C1 segment of cervical spinal cord (tissue), 14 donors: ENCODE data around the gene DYNC1H1.

Experiments used
- DNase-seq, 14 donors: peaks; one replicate each; lab custom pipeline; 2025; lab: John Stamatoyannopoulos, UW

Gene DYNC1H1

DNA sequence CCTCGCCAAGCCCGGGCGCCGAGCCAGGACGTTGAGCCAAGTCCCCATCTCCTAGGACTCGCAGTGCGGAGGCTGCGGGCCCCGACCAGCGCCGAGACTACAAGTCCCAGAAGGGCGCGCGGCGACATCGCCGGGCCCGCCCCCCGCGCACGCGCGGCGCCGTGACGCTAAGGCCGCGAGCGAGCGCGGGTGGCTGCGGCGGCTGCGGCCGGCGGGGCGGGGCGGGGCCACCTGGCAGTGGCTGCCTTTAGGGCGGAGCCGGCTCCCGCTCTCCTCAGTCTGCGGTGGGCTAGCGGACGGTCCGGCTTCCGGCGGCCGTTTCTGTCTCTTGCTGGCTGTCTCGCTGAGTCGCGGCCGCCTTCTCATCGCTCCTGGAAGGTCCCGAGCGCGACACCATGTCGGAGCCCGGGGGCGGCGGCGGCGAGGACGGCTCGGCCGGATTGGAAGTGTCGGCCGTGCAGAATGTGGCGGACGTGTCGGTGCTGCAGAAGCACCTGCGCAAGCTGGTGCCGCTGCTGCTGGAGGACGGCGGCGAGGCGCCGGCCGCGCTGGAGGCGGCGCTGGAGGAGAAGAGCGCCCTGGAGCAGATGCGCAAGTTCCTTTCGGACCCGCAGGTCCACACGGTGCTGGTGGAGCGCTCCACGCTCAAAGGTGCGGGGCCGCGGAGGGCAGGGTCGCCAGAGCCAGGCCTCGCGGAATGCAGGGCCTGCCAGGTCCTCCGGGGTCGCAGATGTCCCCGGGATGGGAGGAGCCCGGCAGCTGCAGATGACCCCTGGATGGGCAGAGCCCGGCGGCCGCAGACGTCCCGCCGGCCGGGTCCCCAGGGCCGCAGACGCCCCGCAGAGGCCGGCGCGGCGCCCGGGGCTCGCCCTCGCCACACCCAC is at the start of gene DYNC1H1:
Gene DYNC1H1, plus strand, starts transcription at position 277 of the 884 bp plus-strand sequence. Its CDS starts 119 bp downstream, at position 396.
- DNase-seq, result peak; percentile 37 to 98 (median 89)

GRCh38 chr14:101915871-101916815 is 48.2 kb upstream of the DYNC1H1 start:
- no peak for DNase-seq

DNA sequence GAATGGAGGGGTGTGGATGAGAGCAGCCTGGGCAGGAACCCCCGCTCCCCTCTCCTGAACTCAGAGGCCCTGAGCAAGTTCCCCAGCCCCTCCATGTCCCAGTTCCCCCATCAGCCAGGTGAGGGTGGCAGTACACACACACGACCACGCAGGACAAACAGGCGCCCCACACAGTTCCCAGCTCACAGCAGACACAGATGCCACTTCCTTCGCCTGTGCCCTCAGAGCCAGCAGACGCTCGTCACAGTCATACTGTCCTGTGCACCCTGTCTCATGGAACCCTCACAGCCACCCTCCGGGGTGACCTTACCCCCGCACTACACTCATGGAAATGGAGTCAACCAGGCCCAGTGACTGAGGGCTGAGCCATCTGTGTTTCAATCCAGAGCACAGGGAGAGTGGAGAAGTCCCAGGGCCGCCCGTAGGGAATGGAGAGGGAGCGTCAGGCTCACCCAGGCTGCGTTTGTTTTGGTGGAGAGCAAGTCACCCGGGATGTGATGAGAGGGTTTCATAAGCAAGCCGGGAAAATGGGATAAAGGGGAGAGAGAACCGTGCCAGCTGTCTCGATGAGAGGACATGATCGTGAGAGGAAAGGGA is 47.5 kb upstream of the DYNC1H1 start:
- no peak for DNase-seq

GRCh38 chr14:101917413-101918017 is 46.9 kb upstream of the DYNC1H1 start:
- DNase-seq, result no peak

- no peak for DNase-seq
These were observed 46.0 kb upstream of the DYNC1H1 start for GRCh38 chr14:101918065-101918989.

- no peak for DNase-seq
These were observed 44.1 kb upstream of the DYNC1H1 start for GRCh38 chr14:101920271-101920670.

DNA sequence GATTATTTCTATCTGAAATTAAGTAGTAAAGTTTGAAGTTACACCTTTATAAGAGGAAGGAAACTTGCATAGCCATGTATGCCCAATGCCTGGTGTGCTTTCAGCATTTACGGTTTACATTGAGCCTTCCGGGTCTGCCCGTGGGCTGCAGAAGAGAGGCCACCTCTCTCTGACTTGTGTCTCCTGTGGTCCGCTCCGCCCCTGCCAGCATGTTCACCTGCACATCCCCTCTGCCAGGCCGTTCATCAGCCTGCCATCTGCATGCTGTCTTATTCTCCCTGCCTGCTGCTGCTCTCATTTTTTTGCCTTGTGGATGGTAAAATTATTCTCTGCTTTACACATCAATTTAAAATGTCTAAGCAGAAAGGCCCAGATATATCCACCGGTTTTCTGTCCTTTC is 41.5 kb upstream of the DYNC1H1 start:
- peak in 1 of 14 donors; percentile 11 for DNase-seq

GRCh38 chr14:101925152-101925551 is 39.2 kb upstream of the DYNC1H1 start:
- no peak for DNase-seq

DNA sequence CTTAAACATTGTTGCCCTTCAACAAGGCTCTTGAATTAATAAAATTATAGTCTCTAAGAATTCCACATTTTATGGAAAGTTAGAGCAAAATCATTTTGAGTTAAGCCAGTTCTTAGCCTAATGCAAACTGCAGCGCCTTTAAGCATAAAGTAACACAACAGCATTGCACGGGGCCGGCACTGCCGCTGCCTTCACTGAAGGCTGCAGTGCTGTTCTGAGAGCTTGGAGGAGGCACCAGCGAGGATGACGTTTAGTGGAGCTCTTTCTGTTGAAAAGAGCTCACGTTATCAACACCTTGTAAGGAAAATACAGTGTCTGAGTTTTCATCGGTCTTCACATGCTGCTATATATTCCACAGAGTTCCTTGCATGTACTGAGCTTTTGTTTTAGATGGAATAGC is 38.3 kb upstream of the DYNC1H1 start:
- no peak for DNase-seq

DNA sequence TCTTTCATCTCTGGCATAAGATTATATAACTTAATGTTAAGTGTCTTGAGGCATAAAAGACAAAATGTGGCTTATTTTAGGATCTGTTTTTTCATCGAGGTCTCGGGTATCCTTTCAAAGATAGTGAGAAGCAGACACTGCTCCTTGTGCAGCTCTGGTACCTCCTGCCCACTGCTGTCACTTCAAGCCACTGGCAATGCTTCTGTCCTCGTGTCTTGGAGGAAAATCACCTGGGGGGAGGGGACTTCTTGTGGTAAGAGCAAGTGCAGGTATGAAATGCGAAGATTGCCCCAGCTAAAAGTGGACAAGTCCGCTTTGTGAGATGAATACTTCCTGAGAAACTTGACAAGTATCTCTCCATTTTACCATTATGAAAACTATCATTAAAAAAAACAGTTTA is 37.8 kb upstream of the DYNC1H1 start:
- DNase-seq, result no peak

- DNase-seq, result peak in 2 of 14 donors; percentile 3 to 28
These were observed 36.5 kb upstream of the DYNC1H1 start for GRCh38 chr14:101927859-101928258.

DNA sequence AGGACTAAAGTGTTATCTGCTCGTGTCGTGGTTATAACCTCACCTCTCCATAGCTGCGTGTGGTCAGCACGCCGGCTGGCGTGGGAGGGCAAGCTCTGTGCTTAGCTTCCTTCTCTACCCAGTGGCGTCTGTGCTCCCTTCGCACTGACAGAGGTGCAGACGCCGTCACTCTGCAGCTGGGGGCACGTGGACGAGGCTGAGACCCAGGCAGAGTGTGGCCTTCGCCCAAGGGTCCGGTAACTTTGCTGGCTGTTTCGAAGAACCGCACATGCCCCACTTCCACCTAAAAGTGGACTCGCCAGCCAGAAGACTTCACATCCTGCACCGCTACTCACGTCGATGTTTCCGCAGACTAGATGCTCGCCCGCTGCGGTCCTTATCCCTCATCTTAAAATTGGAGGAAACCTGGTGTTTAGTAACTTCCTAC is 35.9 kb upstream of the DYNC1H1 start:
- no peak for DNase-seq

- DNase-seq, result no peak
These were observed 35.3 kb upstream of the DYNC1H1 start for GRCh38 chr14:101929096-101929495.

GRCh38 chr14:101929946-101930345 is 34.4 kb upstream of the DYNC1H1 start:
- no peak for DNase-seq

DNA sequence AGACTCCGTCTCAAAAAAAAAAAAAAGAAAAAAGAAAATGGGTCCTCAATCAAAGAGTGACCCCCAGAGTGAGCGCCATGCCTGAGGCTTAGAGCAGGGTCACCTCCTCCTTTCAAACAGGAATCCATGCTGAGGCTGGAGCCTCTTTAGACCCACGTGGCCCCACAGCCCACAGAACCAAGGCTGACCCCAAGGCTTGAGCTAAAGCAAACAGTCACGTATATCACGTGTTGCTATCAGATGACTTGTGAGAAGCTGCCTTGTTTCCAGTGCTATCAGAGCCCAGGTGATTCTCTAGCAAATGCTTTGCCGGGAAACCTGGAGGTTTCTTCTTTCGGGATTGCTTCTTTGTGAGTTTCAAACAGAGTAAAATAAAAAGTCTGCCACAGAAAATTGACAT is 31.7 kb upstream of the DYNC1H1 start:
- DNase-seq, result no peak

DNA sequence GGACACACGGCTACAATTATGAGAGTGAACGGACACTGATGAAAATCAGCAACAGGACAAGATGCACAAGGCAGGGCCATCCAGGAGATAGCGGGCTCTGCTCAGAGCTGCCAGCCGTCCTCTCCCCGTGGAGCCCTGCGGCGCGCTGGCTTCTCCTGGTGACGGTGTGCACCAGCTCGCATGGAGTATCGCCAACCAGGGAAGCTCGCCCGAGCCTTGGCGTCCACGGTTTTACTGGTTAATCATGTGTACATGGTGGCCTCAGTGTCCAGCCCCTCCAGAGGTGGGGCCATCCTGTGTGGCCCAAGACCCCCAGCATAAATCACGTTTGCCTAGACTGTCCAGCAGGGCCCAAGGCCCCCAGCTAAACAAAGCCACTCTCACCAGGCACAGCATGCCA is 31.2 kb upstream of the DYNC1H1 start:
- DNase-seq, result no peak

DNA sequence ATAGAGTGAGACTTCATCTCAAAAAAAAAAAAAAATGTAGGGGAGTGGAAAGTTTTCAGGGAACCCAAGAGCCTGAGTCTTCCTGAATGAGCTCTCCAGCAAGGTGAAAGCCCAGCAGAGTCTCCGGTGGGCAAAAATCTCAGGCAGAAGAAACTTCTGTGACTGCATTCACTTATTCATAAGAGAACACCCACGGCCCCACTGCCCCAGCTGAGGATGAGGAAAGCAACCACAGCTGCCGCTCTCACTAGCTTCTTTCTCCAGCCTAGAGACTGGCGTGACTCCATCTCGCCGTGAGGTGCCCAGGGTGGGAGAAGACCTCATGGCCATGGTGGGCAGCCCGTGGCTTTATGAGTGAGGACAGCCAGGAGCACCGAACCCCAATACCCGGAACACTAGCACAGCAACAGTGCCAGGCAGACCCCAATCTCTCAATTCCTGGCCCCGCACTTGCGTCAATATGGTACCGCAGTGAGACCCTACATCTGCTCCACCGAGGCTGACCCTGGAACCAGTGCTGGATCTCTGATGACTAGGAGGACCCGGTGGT is 29.7 kb upstream of the DYNC1H1 start:
- no peak for DNase-seq

DNA sequence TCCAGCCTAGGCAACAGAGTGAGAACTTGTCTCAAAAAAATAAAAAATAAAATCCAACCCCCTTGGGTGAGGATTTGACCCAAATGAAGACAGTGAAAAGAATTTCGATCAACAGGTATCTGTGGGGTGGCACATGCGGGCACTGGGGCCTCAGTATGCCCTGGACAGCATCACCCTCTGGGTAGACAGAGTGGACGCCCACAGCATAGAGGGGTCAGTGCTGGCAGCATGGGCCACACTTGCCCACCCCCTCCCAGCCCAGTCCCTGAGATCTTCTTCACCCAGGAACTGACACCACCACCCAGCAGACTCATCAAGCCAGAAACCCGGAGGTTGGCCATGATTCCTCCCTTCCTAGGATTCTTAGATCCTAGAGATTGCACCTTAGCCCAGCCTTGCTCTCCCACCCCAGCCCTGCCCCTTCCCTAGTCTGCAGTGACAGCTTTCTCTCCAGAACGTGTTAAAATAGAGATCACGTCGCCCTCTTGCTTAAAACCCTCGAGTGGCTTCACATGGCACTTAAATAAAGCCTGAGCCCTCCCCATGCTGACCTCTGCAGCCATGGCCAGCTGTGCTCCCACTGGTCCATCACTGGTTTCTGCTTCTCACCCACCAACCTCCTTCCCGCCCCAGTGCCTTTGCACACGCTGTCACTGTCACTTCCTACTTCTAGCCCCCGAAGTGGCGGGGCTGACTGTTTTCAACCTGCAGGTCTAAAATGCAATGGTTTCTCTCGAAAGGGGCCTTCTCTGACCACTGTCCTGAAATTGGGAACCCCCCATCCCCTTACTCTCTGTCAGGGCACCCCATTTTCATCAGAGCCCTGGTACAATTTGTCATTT is 26.2 kb upstream of the DYNC1H1 start:
- no peak for DNase-seq

- no peak for DNase-seq
These were observed 24.7 kb upstream of the DYNC1H1 start for GRCh38 chr14:101939646-101940170.
